Naive B cell (primary cell): Measurements from ENCODE around the gene JPH2. TPM values are rescaled to one million over a fixed set of nuclear protein-coding genes. Genes with fewer than 3 reads are reported as not detected.
A peak's percentile ranks its signal among the peaks of the same experiment; 100 is the strongest.

ENCODE experiments used
- ATAC-seq, 2 donors: fragments of 150-1000 bp; cut with Tn5 transposase; 2 replicates each; pipeline ENCODE4 v1.10.0; 2021; ENCODE audit warnings: low read depth in 2 of 2, mild to moderate bottlenecking in 2 of 2, moderate library complexity in 2 of 2
- DNase-seq: peaks from one replicate; pipeline ENCODE4 v3.0.0; 2022
- H3K27ac Mint-ChIP-seq, 6 donors: one replicate each; pipeline ENCODE4 v1.8.0; 2020 to 2022; ENCODE audit warnings: mild to moderate bottlenecking in 6 of 6, mixed read lengths in 6 of 6, moderate library complexity in 5 of 6, inconsistent platforms in 2 of 6
- H3K27me3 Mint-ChIP-seq, 3 donors: one replicate each; pipeline ENCODE4 v1.8.0; 2021 to 2022; ENCODE audit warnings: mixed read lengths in 3 of 3, mild to moderate bottlenecking in 1 of 3
- H3K36me3 Mint-ChIP-seq, 2 donors: one replicate each; pipeline ENCODE4 v1.8.0; 2020 to 2022; ENCODE audit warnings: mixed read lengths in 2 of 2, inconsistent platforms in 1 of 2, mild to moderate bottlenecking in 1 of 2
- H3K4me1 Mint-ChIP-seq, 3 donors: one replicate each; pipeline ENCODE4 v1.8.0; 2020 to 2022; ENCODE audit warnings: mixed read lengths in 3 of 3, inconsistent platforms in 1 of 3, mild to moderate bottlenecking in 1 of 3, moderate library complexity in 1 of 3
- H3K4me3 Mint-ChIP-seq, 8 donors: one replicate each; pipeline ENCODE4 v1.8.0; 2020 to 2022; ENCODE audit warnings: mild to moderate bottlenecking in 8 of 8, mixed read lengths in 8 of 8, moderate library complexity in 8 of 8, inconsistent platforms in 2 of 8
- H3K9me3 Mint-ChIP-seq, 7 donors: one replicate each; pipeline ENCODE4 v1.8.0; 2020 to 2022; ENCODE audit warnings: mixed read lengths in 7 of 7, mild to moderate bottlenecking in 5 of 7, inconsistent platforms in 2 of 7, moderate library complexity in 1 of 7
- polyA plus RNA-seq, 6 donors: library from polyadenylated mRNA; unstranded; fragments of 300-500 nt; fragmentation: Illumina TruSeq; gene quantifications; one replicate each; pipeline ENCODE4 v1.2.3, GENCODE V29; 2021; ENCODE audit warnings: low read depth in 6 of 6

JPH2 gene
- polyA plus RNA-seq, 6 donors from 2014 or later, result not detected

GRCh38 chr20:44066645-44067606 is 120.1 kb downstream of the JPH2 start:
- Mint-ChIP-seq H3K9me3 (no peaks in the 10 kb centered on the region), H3K36me3 (no peaks in the 10 kb centered on the region), H3K27me3 (peaks cover 5 to 23% (median 15%) of the 10 kb centered on the region in 3 donors), H3K4me3 (peak overlapping the region in 1 of 8 donors; percentile 4), H3K27ac (peak overlapping the region in 2 of 6 donors; percentile 43 to 74), H3K4me1 (peaks cover 21 to 34% (median 32%) of the 10 kb centered on the region in 3 donors)
- no peak for DNase-seq
- no peak for ATAC-seq

- no peak for ATAC-seq
- peak overlapping the region in 1 of 6 donors; percentile 43 for H3K27ac Mint-ChIP-seq
- peaks cover 0 to 3% (median 0%) of the 10 kb centered on the region in 7 donors for H3K9me3 Mint-ChIP-seq
- H3K4me3 Mint-ChIP-seq, result no peak overlapping the region
- no peaks in the 10 kb centered on the region for H3K36me3 Mint-ChIP-seq
- DNase-seq, result no peak
- H3K27me3 Mint-ChIP-seq, result peaks cover 5 to 20% (median 9%) of the 10 kb centered on the region in 3 donors
- peaks cover 18 to 34% (median 31%) of the 10 kb centered on the region in 3 donors for H3K4me1 Mint-ChIP-seq
Measured at GRCh38 chr20:44065401-44066340, 121.3 kb downstream of the JPH2 start.

GRCh38 chr20:44064501-44065400 is 122.2 kb downstream of the JPH2 start:
- peaks cover 0 to 3% (median 0%) of the 10 kb centered on the region in 7 donors for H3K9me3 Mint-ChIP-seq
- H3K27ac Mint-ChIP-seq, result peak overlapping the region in 2 of 6 donors; percentile 36 to 67
- H3K27me3 Mint-ChIP-seq, result peaks cover 5 to 13% (median 9%) of the 10 kb centered on the region in 3 donors
- H3K4me3 Mint-ChIP-seq, result peak overlapping the region in 1 of 8 donors; percentile 6
- DNase-seq, result no peak
- ATAC-seq, result no peak
- no peaks in the 10 kb centered on the region for H3K36me3 Mint-ChIP-seq
- peaks cover 13 to 28% (median 24%) of the 10 kb centered on the region in 3 donors for H3K4me1 Mint-ChIP-seq

Other genes with a start within 250 kb of the JPH2 start
- 100 to 1,000 TPM; 101 to 163 (median 112) TPM for gene OSER1, start 23.6 kb upstream of the JPH2 start, polyA plus RNA-seq
- gene GDAP1L1, start 60.1 kb upstream of the JPH2 start, polyA plus RNA-seq, result not detected
- gene FITM2, start 124.0 kb upstream of the JPH2 start, polyA plus RNA-seq, result under 1 TPM in 5 of 6 donors, not detected in 1; 0.18 to 0.73 (median 0.26) TPM
- gene R3HDML, start 149.9 kb upstream of the JPH2 start, polyA plus RNA-seq, result not detected
- gene HNF4A, start 168.5 kb upstream of the JPH2 start, polyA plus RNA-seq, result not detected